GM21737 (cell line): ENCODE data around the gene PAX4.
A peak's percentile ranks its signal among the peaks of the same experiment; 100 is the strongest.

ENCODE experiments used
- ATAC-seq: cut with Tn5 transposase; IDR thresholded peaks from one replicate; pipeline ENCODE4 v1.9.1; 2021; ENCODE audit warnings: mild to moderate bottlenecking, moderate library complexity; ENCODE audit not compliant: unreplicated experiment

The PAX4 gene

GRCh38 chr7:127618042-127618441 lies at the start of gene PAX4:
Gene PAX4, minus strand, starts transcription at chr7:127618142. Its CDS starts 2,214 bp downstream, at chr7:127615928.
- ATAC-seq: no peak

- no peak for ATAC-seq
Observed at GRCh38 chr7:127667017-127667670, 49.2 kb upstream of the PAX4 start.

- ATAC-seq: no peak
Observed at GRCh38 chr7:127666602-127667001, 48.7 kb upstream of the PAX4 start.

DNA sequence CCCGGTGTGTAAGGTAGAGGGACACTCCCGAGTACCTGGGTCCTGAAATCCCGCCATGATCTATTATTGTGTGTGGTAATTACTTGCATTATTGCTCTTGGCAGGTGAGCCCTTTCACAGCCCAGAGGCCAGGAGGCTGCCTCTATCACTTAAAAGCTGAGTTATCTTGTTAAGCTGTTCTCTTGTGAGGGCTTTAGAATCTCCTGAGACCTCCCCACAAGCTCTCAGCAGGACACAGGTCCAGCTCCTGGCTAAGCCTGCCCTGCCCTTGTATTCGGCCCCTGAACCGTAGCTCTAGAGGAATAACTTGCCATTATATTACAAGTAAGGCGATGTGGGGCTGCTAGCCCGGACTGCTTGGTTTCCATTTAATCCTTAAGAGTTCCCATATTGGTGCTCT lies 48.0 kb upstream of the PAX4 start:
- ATAC-seq: no peak

- no peak for ATAC-seq
Observed at GRCh38 chr7:127658970-127659630, 41.2 kb upstream of the PAX4 start.

- ATAC-seq: no peak
Observed at GRCh38 chr7:127657500-127657899, 39.6 kb upstream of the PAX4 start.

GRCh38 chr7:127655720-127656119 lies 37.8 kb upstream of the PAX4 start:
- no peak for ATAC-seq

DNA sequence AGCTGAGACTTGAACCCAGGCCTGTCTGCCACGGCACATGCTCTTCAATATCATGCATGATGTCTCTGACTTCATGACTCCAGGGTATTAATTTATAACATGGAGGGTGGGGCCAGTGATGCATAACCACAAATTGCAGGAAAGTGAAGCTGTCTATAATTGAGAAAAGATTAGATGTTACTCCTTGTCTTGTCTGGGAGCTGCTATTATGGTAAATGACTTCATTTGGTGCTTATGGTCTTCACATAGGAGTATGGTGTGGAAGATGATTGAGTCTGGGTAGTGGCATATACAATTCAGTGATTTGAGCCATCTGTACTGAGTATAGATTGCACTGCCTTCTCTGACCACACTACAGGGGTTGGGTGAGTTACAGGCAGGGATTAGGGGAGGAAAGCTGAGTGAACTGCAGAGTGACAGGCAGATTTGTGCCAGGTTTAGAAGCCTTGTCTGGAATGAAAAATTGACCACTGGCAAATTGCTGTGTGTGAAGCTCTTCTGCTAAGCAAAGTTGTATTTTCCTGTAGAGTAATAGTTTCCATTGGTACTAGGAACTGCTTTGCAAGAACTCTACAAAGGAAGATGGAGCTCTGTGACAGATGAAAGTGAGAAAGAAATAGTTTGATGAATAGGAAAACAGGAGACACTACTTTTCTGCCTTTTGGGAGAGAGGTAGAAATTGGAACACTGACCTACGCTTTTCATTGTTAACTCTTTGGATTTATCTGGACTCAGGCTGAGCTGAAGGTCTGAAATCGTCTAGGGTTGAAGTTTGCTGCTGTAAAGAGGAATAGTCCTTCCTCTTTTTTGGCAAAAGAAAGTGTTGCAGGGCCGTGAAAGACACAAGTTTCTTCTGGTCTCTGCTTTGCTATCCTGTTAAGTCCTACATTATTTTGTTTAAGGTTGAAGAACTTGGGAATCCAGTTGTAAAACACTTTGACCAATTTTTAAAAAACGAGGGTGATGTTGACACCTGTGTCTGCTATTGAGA lies 36.8 kb upstream of the PAX4 start:
- no peak for ATAC-seq

GRCh38 chr7:127653396-127653795 lies 35.5 kb upstream of the PAX4 start:
- ATAC-seq: no peak

GRCh38 chr7:127652333-127653248 lies 34.6 kb upstream of the PAX4 start:
- ATAC-seq: peak; percentile 15

DNA sequence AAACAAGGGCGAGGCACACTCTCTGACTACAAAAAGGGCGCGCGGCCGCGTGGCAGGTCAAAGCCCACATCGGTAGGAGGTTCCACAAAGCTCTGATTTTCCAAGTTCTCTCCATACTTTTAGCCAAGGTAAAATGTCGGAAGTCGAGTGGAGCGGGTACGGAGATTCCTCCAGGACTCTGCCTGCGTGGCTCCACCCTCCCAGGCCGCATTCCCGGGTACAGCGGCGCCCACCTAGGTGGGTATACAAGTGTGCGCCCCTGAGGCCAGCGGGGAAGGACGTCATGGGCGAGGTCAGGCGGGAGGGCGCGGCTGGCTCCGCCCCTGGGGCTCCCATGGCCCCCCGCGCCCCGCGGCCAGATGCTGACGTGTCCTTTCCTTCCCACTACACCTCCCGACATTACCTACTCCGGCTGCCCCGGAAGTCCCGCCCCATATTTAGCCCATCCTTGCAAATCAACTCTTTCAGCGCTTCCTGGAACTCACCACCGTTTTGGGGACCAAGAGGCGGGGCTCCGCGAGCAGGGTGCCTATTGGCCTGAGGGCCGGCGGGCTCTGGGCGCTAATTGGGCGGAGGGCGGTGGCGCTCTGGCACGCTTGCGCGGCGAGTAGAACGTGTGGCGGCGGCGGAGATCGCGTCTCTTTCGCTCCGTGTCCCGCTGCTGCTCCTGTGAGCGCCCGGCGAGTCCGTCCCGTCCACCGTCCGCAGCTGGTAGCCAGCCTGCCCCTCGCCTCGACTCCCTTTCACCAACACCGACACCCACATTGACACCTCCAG lies 33.8 kb upstream of the PAX4 start, which contains the start of gene SND1:
SND1 (plus strand) TSS at position 639 of the 777 bp plus-strand sequence. CDS start 180 bp downstream, outside the sequence.
- ATAC-seq: peak; percentile 93

DNA sequence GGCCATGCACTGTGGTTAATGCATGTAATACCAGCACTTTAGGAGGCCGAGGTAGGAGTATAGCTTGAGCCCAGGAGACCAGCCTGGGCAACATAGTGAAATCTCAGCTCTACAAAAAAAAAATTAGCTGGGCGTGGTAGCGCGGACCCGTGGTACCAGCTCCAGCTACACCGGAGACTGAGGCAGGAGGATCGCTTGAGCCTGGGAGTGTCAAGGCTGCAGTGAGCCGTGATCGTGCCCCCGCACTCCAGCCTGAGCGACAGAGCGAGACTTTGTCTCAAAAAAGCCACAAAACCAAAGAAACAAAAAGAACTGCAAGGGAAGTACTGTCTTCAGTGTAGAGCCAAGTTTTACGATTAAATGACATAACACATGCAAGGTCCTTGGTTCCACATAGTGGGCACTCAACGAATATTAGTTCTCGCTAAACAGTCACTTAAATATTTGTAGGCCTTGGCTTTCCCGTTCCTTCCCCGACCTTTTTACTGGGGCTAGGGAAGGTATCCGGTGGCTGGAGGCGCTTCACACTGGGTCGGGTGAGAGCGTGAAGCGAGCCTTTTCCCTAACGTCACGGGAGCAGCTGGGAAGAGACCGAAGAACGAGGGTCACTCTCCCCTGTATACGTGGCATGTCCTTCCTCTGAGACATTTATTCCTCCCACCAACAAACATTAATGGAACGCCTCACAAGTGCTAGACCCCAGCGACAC lies 33.1 kb upstream of the PAX4 start:
- ATAC-seq: peak; percentile 0

DNA sequence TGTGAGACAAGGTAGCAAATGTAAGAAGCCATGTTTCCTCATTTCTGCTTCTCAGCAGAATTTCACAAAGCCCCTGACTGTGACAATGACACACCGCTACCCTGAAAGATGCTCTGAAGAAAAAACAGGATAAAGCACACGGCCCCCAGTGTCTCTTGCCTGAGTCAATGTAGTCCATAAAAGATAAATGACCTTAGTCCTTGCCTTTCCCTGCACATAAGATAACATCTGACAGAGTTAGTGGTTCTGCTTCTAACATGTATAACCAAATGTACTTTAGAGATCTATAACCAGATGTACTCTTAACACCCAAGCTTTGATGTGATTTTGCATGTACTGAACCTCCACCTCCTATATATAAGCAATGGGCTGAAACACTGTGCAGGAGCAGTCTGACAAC lies 31.0 kb upstream of the PAX4 start:
- no peak for ATAC-seq

DNA sequence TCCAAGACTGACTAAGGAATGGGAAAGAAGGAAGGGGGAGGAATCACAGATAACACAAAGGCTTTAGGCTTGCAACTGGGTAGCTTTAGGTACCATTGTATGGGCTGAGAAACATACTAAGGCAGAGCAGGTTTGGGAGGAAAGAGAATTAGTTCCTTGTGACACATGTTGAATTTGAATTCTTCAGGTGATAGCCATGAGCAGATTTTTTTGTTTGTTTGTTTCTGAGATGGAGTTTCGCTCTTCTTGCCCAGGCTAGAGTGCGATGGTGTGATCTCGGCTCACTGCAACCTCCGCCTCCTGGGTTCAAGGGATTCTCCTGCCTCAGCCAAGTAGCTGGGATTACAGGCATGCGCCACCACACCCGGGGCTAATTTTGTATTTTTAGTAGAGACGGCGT lies 29.7 kb upstream of the PAX4 start:
- ATAC-seq: no peak

- no peak for ATAC-seq
Observed at GRCh38 chr7:127644484-127644883, 26.5 kb upstream of the PAX4 start.

- no peak for ATAC-seq
Observed at GRCh38 chr7:127638197-127638596, 20.3 kb upstream of the PAX4 start.

DNA sequence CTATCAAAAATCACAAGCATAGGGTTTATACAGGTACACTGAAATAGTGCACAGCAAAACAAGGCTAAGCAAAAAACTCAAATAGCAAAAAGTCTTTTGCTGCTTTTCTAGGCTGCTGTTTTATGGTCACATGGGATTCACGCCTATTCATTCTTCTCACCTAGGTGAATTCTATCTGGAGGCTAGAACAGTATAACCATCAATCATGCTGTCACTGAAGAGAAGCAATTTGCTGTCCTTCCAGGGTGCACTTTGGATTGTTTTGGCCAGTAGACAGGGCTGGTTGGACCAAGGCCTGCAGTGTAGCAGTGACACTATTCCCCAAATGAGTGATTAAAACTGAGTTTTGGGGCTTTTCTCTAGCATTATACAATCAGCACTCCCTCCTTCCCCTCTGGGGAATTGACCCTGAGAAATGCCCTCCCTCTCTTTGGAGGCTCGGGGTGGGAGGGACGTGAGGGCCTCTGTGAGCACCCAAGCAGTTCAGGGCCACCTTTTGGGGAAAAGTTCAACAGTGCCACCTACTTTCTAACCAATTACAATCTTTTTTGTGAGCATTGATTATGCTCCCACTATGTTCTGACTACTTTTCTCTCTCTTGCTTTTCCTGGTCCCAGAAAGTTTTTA lies 17.8 kb upstream of the PAX4 start:
- no peak for ATAC-seq

DNA sequence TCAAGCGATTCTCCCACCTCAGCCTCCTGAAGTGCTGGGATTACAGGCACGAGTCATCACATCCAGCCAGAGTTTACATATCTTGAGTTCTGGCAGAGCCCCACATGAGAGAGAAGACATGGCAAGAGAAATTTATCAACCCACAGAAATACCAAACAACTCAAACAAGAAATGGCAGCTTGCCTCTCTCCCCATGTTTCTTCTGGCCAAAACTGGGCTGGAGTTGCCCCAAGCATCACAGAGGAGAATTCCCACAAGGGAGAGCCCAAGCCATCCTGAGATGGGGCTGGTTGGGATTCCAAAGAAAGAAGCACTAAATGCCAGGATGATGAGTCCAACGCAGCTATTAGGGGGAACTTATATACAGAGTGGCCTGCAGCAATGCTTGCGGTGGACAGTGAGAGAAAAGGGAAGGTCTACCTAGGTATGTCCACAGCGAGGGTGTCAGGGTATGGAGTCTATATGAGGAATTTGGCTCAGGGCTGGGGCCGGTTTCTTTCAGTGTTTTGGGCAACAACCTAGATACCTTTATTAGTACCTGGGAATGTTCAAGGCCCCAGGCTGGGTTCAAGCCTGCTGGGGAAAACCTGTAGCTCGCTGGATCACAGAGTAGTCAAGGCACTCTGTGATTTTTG lies 14.5 kb upstream of the PAX4 start:
- no peak for ATAC-seq
